Activated T-helper 2 cell treated with anti-CD3 and anti-CD28 coated beads, Interferon-gamma antibody, Interleukin-2, Interleukin-4, amounts not matched to agents 10 μg/mL and 5 μg/mL and 100 μg/mL, durations not matched to agents 14 hours and 24 hours and 36 hours (primary cell): Measurements from ENCODE around the gene ZNF700. TPM values are rescaled to one million over a fixed set of nuclear protein-coding genes. Genes with fewer than 3 reads are reported as not detected.
"Not testable (repeated sequence)": the region's sequence is repeated elsewhere in the genome, so short reads cannot be mapped to it uniquely, and the experiment has no call there.

Experiments
- DNase-seq: peaks from one replicate; pipeline ENCODE4 v3.0.0; 2021; ENCODE audit warnings: low spot score
- H3K27ac Mint-ChIP-seq: one replicate; pipeline ENCODE4 v1.8.0; 2021; ENCODE audit warnings: mixed read lengths
- H3K27me3 Mint-ChIP-seq: one replicate; pipeline ENCODE4 v1.8.0; 2021; ENCODE audit warnings: low read depth, mixed read lengths
- H3K36me3 Mint-ChIP-seq: one replicate; pipeline ENCODE4 v1.8.0; 2021; ENCODE audit warnings: low read depth, mixed read lengths
- H3K4me1 Mint-ChIP-seq: one replicate; pipeline ENCODE4 v1.8.0; 2021; ENCODE audit warnings: low read depth, mixed read lengths
- H3K4me3 Mint-ChIP-seq: one replicate; pipeline ENCODE4 v1.8.0; 2021; ENCODE audit warnings: low read depth, mild to moderate bottlenecking, moderate library complexity, mixed read lengths
- H3K9me3 Mint-ChIP-seq: one replicate; pipeline ENCODE4 v1.8.0; 2021; ENCODE audit warnings: mixed read lengths
- intact Hi-C: fragments of 100-400 bp; cut with micrococcal nuclease; formaldehyde crosslinking; loops from one replicate; pipeline ENCODE4 v1.15.1; 2023
- total RNA-seq: library from RNA; stranded (reverse); gene quantifications from 2 replicates; pipeline ENCODE4 v1.2.3, GENCODE V29; 2022

ZNF700 gene
- total RNA-seq, 1 donor from 2014 or later: 14.6 TPM

- H3K4me3 Mint-ChIP-seq: no peak overlapping the region
- intact Hi-C loops: no loop called here
- no peaks in the 10 kb centered on the region for H3K4me1 Mint-ChIP-seq
- peaks cover 92% of the 10 kb centered on the region for H3K9me3 Mint-ChIP-seq
- no peak overlapping the region for H3K27ac Mint-ChIP-seq
- DNase-seq: no peak
- no peaks in the 10 kb centered on the region for H3K27me3 Mint-ChIP-seq
- H3K36me3 Mint-ChIP-seq: peaks cover 97% of the 10 kb centered on the region
Observed at GRCh38 chr19:11944656-11945055, 19.7 kb downstream of the ZNF700 start.

- Mint-ChIP-seq H3K4me1 (no peaks in the 10 kb centered on the region), H3K36me3 (peaks cover 89% of the 10 kb centered on the region), H3K9me3 (peaks cover 92% of the 10 kb centered on the region), H3K27ac (no peak overlapping the region), H3K27me3 (no peaks in the 10 kb centered on the region), H3K4me3 (no peak overlapping the region)
- intact Hi-C loops: no loop called here
- no peak for DNase-seq
Observed at GRCh38 chr19:11948646-11949045, 23.7 kb downstream of the ZNF700 start.

- intact Hi-C loops: no loop called here
- DNase-seq: no peak
- Mint-ChIP-seq H3K27ac (no peak overlapping the region), H3K4me1 (no peaks in the 10 kb centered on the region), H3K27me3 (no peaks in the 10 kb centered on the region), H3K9me3 (peaks cover 92% of the 10 kb centered on the region), H3K36me3 (peaks cover 88% of the 10 kb centered on the region), H3K4me3 (no peak overlapping the region)
Observed at GRCh38 chr19:11949201-11949600, 24.3 kb downstream of the ZNF700 start.

GRCh38 chr19:11949614-11950080 is 24.7 kb downstream of the ZNF700 start:
- H3K27me3 Mint-ChIP-seq, H3K27ac Mint-ChIP-seq, intact Hi-C loops, H3K4me3 Mint-ChIP-seq, H3K4me1 Mint-ChIP-seq, DNase-seq: not testable (repeated sequence)
- H3K9me3 Mint-ChIP-seq: peaks cover 91% of the 10 kb centered on the region
- H3K36me3 Mint-ChIP-seq: peaks cover 83% of the 10 kb centered on the region

GRCh38 chr19:11950312-11950711 is 25.4 kb downstream of the ZNF700 start:
- Mint-ChIP-seq H3K36me3 (peaks cover 79% of the 10 kb centered on the region), H3K4me1 (no peaks in the 10 kb centered on the region), H3K27ac (no peak overlapping the region), H3K9me3 (peaks cover 89% of the 10 kb centered on the region), H3K27me3 (no peaks in the 10 kb centered on the region), H3K4me3 (no peak overlapping the region)
- no peak for DNase-seq
- intact Hi-C loops: no loop called here

GRCh38 chr19:11963566-11964355 is 38.9 kb downstream of the ZNF700 start:
- Mint-ChIP-seq H3K4me1 (peaks cover 17% of the 10 kb centered on the region), H3K9me3 (peaks cover 20% of the 10 kb centered on the region), H3K4me3 (peak overlapping the region; percentile 83), H3K36me3 (peaks cover 4% of the 10 kb centered on the region), H3K27me3 (no peaks in the 10 kb centered on the region), H3K27ac (peak overlapping the region; percentile 82)
- DNase-seq: peak; percentile 46
- intact Hi-C loops: loop anchor here (1.0 to 10.0 kb wide), 3 partner anchors 24 to 91 kb away; partner anchors contain the start of genes ZNF700 and ZNF878

- peak overlapping the region; percentile 82 for H3K27ac Mint-ChIP-seq
- H3K4me3 Mint-ChIP-seq: peak overlapping the region; percentile 83
- peaks cover 17% of the 10 kb centered on the region for H3K4me1 Mint-ChIP-seq
- H3K9me3 Mint-ChIP-seq: peaks cover 16% of the 10 kb centered on the region
- no peak for DNase-seq
- peaks cover 4% of the 10 kb centered on the region for H3K36me3 Mint-ChIP-seq
- no peaks in the 10 kb centered on the region for H3K27me3 Mint-ChIP-seq
- intact Hi-C loops: loop anchor here (1.0 to 10.0 kb wide), 3 partner anchors 23 to 90 kb away; partner anchors contain the start of genes ZNF700 and ZNF878
Observed at GRCh38 chr19:11964496-11964857, 39.6 kb downstream of the ZNF700 start.

GRCh38 chr19:11964858-11965645 is 40.1 kb downstream of the ZNF700 start, which contains the start of gene ZNF763:
Gene ZNF763, plus strand, starts transcription at chr19:11965040. Its CDS starts 169 bp downstream, at chr19:11965209.
- peak; percentile 80 for DNase-seq
- H3K9me3 Mint-ChIP-seq: peaks cover 13% of the 10 kb centered on the region
- H3K4me3 Mint-ChIP-seq: peak within 1 kb of the TSS; percentile 83
- intact Hi-C loops: loop anchor here (1.0 to 10.0 kb wide), 3 partner anchors 22 to 90 kb away; partner anchors contain the start of genes ZNF700 and ZNF878
- no peaks in the 10 kb centered on the region for H3K27me3 Mint-ChIP-seq
- H3K36me3 Mint-ChIP-seq: peaks cover 4% of the 10 kb centered on the region
- peak within 1 kb of the TSS; percentile 82 for H3K27ac Mint-ChIP-seq
- H3K4me1 Mint-ChIP-seq: peaks cover 17% of the 10 kb centered on the region

GRCh38 chr19:11970174-11970573 is 45.3 kb downstream of the ZNF700 start:
- H3K27ac Mint-ChIP-seq: no peak overlapping the region
- H3K27me3 Mint-ChIP-seq: no peaks in the 10 kb centered on the region
- H3K4me1 Mint-ChIP-seq: peaks cover 5% of the 10 kb centered on the region
- H3K4me3 Mint-ChIP-seq: no peak overlapping the region
- peaks cover 43% of the 10 kb centered on the region for H3K9me3 Mint-ChIP-seq
- H3K36me3 Mint-ChIP-seq: peaks cover 10% of the 10 kb centered on the region
- intact Hi-C loops: no loop called here
- no peak for DNase-seq

- H3K36me3 Mint-ChIP-seq: peaks cover 16% of the 10 kb centered on the region
- intact Hi-C loops: no loop called here
- DNase-seq: no peak
- H3K27me3 Mint-ChIP-seq: no peaks in the 10 kb centered on the region
- H3K9me3 Mint-ChIP-seq: peaks cover 49% of the 10 kb centered on the region
- no peaks in the 10 kb centered on the region for H3K4me1 Mint-ChIP-seq
- H3K27ac Mint-ChIP-seq: no peak overlapping the region
- H3K4me3 Mint-ChIP-seq: no peak overlapping the region
Observed at GRCh38 chr19:11971041-11971440, 46.1 kb downstream of the ZNF700 start.

- peaks cover 32% of the 10 kb centered on the region for H3K36me3 Mint-ChIP-seq
- no peaks in the 10 kb centered on the region for H3K27me3 Mint-ChIP-seq
- intact Hi-C loops: no loop called here
- no peak for DNase-seq
- no peaks in the 10 kb centered on the region for H3K4me1 Mint-ChIP-seq
- H3K9me3 Mint-ChIP-seq: peaks cover 65% of the 10 kb centered on the region
- H3K4me3 Mint-ChIP-seq: no peak overlapping the region
- H3K27ac Mint-ChIP-seq: no peak overlapping the region
Observed at GRCh38 chr19:11973019-11973810, 48.3 kb downstream of the ZNF700 start.

GRCh38 chr19:11978492-11979100 is 53.7 kb downstream of the ZNF700 start:
- intact Hi-C loops: no loop called here
- no peaks in the 10 kb centered on the region for H3K27me3 Mint-ChIP-seq
- H3K27ac Mint-ChIP-seq: no peak overlapping the region
- H3K4me1 Mint-ChIP-seq: no peaks in the 10 kb centered on the region
- H3K9me3 Mint-ChIP-seq: peaks cover 86% of the 10 kb centered on the region
- peaks cover 46% of the 10 kb centered on the region for H3K36me3 Mint-ChIP-seq
- H3K4me3 Mint-ChIP-seq: no peak overlapping the region
- no peak for DNase-seq
